IMR-90 (cell line): ENCODE data around the gene CDH12. TPM values are rescaled to one million over a fixed set of nuclear protein-coding genes. Genes with fewer than 3 reads are reported as not detected.

Experiments used
- ATAC-seq: fragments of 200-7000 bp; cut with Tn5 transposase; 2 replicates; pipeline ENCODE4 v1.9.1; 2020; ENCODE audit warnings: low read depth, mild to moderate bottlenecking, moderate library complexity
- BruUV-seq: library from RNA; stranded (reverse); fragments of 400-500 nt; replicated peaks from 2 replicates; lab custom pipeline; 2021; lab: Mats Ljungman, UMichigan
- CTCF ChIA-PET: fragments of 300-600 bp; formaldehyde crosslinking; extraction: SDS; loops from one replicate; lab custom pipeline; 2021; ENCODE audit warnings: antibody characterized with exemption; lab: Yijun Ruan, JAX
- POLR2A ChIA-PET: fragments of 300-600 bp; sonication (Branson Sonifier 250); formaldehyde crosslinking; loops from one replicate; lab custom pipeline; 2022; ENCODE audit warnings: antibody characterized with exemption; ENCODE audit not compliant: unreplicated experiment; lab: Charles Lee
- DNase-seq: peaks from one replicate; pipeline ENCODE4 v3.0.0; 2013
- H2AFZ ChIP-seq: replicated peaks from 2 replicates; pipeline ENCODE3; 2013; ENCODE audit warnings: low read length, mild to moderate bottlenecking; ENCODE audit not compliant: poor library complexity
- H2AK5ac ChIP-seq: 2 replicates; pipeline ENCODE4 v1.6.1; 2013; ENCODE audit warnings: low read depth, low read length, inconsistent platforms
- H2AK9ac ChIP-seq: replicated peaks from 2 replicates; pipeline ENCODE3; 2013; ENCODE audit warnings: mild to moderate bottlenecking, low read depth, low read length, moderate library complexity; ENCODE audit not compliant: poor library complexity
- H2BK120ac ChIP-seq: 2 replicates; pipeline ENCODE4 v1.6.1; 2013; ENCODE audit warnings: low read depth, low read length, inconsistent platforms
- H2BK15ac ChIP-seq: 3 replicates; pipeline ENCODE4 v1.6.1; 2013; ENCODE audit warnings: low read depth, low read length, inconsistent platforms
- H2BK20ac ChIP-seq: 2 replicates; pipeline ENCODE4 v1.6.1; 2013; ENCODE audit warnings: low read depth, mild to moderate bottlenecking, inconsistent platforms, low read length, moderate library complexity
- H2BK5ac ChIP-seq: 2 replicates; pipeline ENCODE4 v1.6.1; 2013; ENCODE audit warnings: mild to moderate bottlenecking, low read depth, low read length, inconsistent platforms; ENCODE audit not compliant: poor library complexity, severe bottlenecking
- H3K14ac ChIP-seq: replicated peaks from 2 replicates; pipeline ENCODE4 v1.6.1; 2013; ENCODE audit warnings: low read depth, low read length, inconsistent platforms
- H3K18ac ChIP-seq: 2 replicates; pipeline ENCODE4 v1.6.1; 2013; ENCODE audit warnings: low read depth, low read length, control low read depth
- H3K23ac ChIP-seq: 2 replicates; pipeline ENCODE4 v1.6.1; 2013; ENCODE audit warnings: low read depth, low read length, inconsistent platforms
- H3K27ac ChIP-seq: 2 replicates; pipeline ENCODE4 v1.5.1; 2013; ENCODE audit warnings: mild to moderate bottlenecking, control low read depth, low read length; ENCODE audit not compliant: insufficient read depth
- H3K27me3 ChIP-seq: 2 replicates; pipeline ENCODE4 v1.6.1; 2013; ENCODE audit warnings: low read length; ENCODE audit not compliant: control insufficient read depth, insufficient read depth
- H3K36me3 ChIP-seq: 2 replicates; pipeline ENCODE4 v1.6.1; 2013; ENCODE audit warnings: low read length, mixed read lengths; ENCODE audit not compliant: control insufficient read depth, insufficient read depth
- H3K4ac ChIP-seq: 2 replicates; pipeline ENCODE4 v1.6.1; 2013; ENCODE audit warnings: low read depth, low read length, inconsistent platforms
- H3K4me1 ChIP-seq: 2 replicates; pipeline ENCODE4 v1.6.1; 2013; ENCODE audit warnings: low read length, mixed read lengths; ENCODE audit not compliant: control insufficient read depth, insufficient read depth
- H3K4me2 ChIP-seq: 2 replicates; pipeline ENCODE4 v1.6.1; 2013; ENCODE audit warnings: low read depth, mild to moderate bottlenecking, control low read depth, low read length, moderate library complexity
- H3K4me3 ChIP-seq: 2 replicates; pipeline ENCODE4 v1.5.1; 2013; ENCODE audit warnings: low read depth, mild to moderate bottlenecking, control low read depth, low read length, moderate library complexity; ENCODE audit not compliant: insufficient read depth
- H3K56ac ChIP-seq: 2 replicates; pipeline ENCODE4 v1.6.1; 2013; ENCODE audit warnings: low read length, inconsistent platforms; ENCODE audit not compliant: insufficient read depth; ENCODE audit errors: extremely low read depth
- H3K79me1 ChIP-seq, 2 experiments: 2 replicates each; pipeline ENCODE4 v1.6.1; 2013; ENCODE audit warnings: low read length in 2 of 2, inconsistent platforms in 1 of 2, low read depth in 1 of 2
- H3K9ac ChIP-seq: 2 replicates; pipeline ENCODE4 v1.6.1; 2013; ENCODE audit warnings: low read depth, low read length, control low read depth
- H3K9me1 ChIP-seq: 2 replicates; pipeline ENCODE4 v1.6.1; 2013; ENCODE audit warnings: low read length, inconsistent platforms; ENCODE audit not compliant: insufficient read depth
- H3K9me3 ChIP-seq: 2 replicates; pipeline ENCODE4 v1.6.1; 2013; ENCODE audit warnings: low read length; ENCODE audit not compliant: control insufficient read depth, insufficient read depth
- H4K20me1 ChIP-seq: 2 replicates; pipeline ENCODE4 v1.6.1; 2013; ENCODE audit warnings: low read length, inconsistent platforms; ENCODE audit not compliant: insufficient read depth
- H4K5ac ChIP-seq: 2 replicates; pipeline ENCODE4 v1.6.1; 2013; ENCODE audit warnings: mild to moderate bottlenecking, low read depth, low read length, control low read depth
- H4K8ac ChIP-seq, 2 experiments: 2 replicates each; pipeline ENCODE4 v1.6.1; 2013; ENCODE audit warnings: low read depth in 2 of 2, low read length in 2 of 2, control low read depth in 1 of 2, inconsistent platforms in 1 of 2
- H4K91ac ChIP-seq: 2 replicates; pipeline ENCODE4 v1.6.1; 2013; ENCODE audit warnings: low read depth, low read length, inconsistent platforms; ENCODE audit not compliant: insufficient read depth
- BHLHE40 ChIP-seq: fragments of 150-350 bp; IDR thresholded peaks from 2 replicates; pipeline ENCODE4 v1.6.1; 2016; ENCODE audit warnings: mild to moderate bottlenecking, low read depth, low read length
- CEBPB ChIP-seq: IDR thresholded peaks from 2 replicates; pipeline ENCODE4 v1.6.1; 2012; ENCODE audit warnings: low read depth, low read length, improper control_type of control experiment
- CHD1 ChIP-seq: IDR thresholded peaks from 2 replicates; pipeline ENCODE4 v1.6.1; 2012; ENCODE audit warnings: low read depth, low read length, improper control_type of control experiment
- ELK1 ChIP-seq: fragments of 150-350 bp; IDR thresholded peaks from 2 replicates; pipeline ENCODE4 v1.6.1; 2016; ENCODE audit warnings: low read depth, mild to moderate bottlenecking, low read length, moderate library complexity, borderline replicate concordance
- FOS ChIP-seq: fragments of 150-350 bp; IDR thresholded peaks from 2 replicates; pipeline ENCODE4 v1.6.1; 2016; ENCODE audit warnings: low read depth, low read length
- MAFK ChIP-seq: IDR thresholded peaks from 2 replicates; pipeline ENCODE4 v1.6.1; 2012; ENCODE audit warnings: low read depth, low read length, improper control_type of control experiment
- MXI1 ChIP-seq: IDR thresholded peaks from 2 replicates; pipeline ENCODE4 v1.6.1; 2012; ENCODE audit warnings: low read depth, mild to moderate bottlenecking, low read length, moderate library complexity, borderline replicate concordance
- NFE2L2 ChIP-seq: fragments of 150-350 bp; IDR thresholded peaks from 2 replicates; pipeline ENCODE4 v1.6.1; 2016; ENCODE audit warnings: low read depth, mild to moderate bottlenecking, low read length
- POLR2A ChIP-seq: IDR thresholded peaks from 2 replicates; pipeline ENCODE4 v1.6.1; 2012; ENCODE audit warnings: mild to moderate bottlenecking, low read depth, low read length
- RCOR1 ChIP-seq: IDR thresholded peaks from 2 replicates; pipeline ENCODE4 v1.6.1; 2012; ENCODE audit warnings: mild to moderate bottlenecking, low read length, improper control_type of control experiment; ENCODE audit not compliant: insufficient replicate concordance
- RFX5 ChIP-seq: IDR thresholded peaks from 2 replicates; pipeline ENCODE4 v1.8.0; 2012; ENCODE audit warnings: low read depth, mild to moderate bottlenecking, low read length, moderate library complexity
- SMC3 ChIP-seq: fragments of 150-350 bp; IDR thresholded peaks from 2 replicates; pipeline ENCODE4 v1.6.1; 2016; ENCODE audit warnings: low read depth, mild to moderate bottlenecking, antibody characterized with exemption, low read length, moderate library complexity
- USF2 ChIP-seq: fragments of 150-350 bp; IDR thresholded peaks from 2 replicates; pipeline ENCODE4 v1.6.1; 2017; ENCODE audit warnings: mild to moderate bottlenecking, antibody characterized with exemption, low read length, low read depth
- WGBS, 2 experiments: methylation state at CpG; one replicate each; pipeline versions ENCODE4 v1.1.5 to v1.1.7; 2013; ENCODE audit warnings: missing lambda C conversion rate in 2 of 2; ENCODE audit not compliant: insufficient read length in 1 of 2; ENCODE audit errors: extremely low coverage in 2 of 2; 5-methylcytosine and 5-hydroxymethylcytosine counted together
- dilution Hi-C: fragments of 300-500 bp; cut with HindIII; formaldehyde crosslinking; loops from one replicate; pipeline ENCODE4 v1.14.3; 2018; ENCODE audit warnings: low sequenced_read_pairs; ENCODE audit not compliant: unreplicated experiment
- in situ Hi-C: fragments of 300-500 bp; cut with MboI; formaldehyde crosslinking; loops from 3 replicates; pipeline ENCODE4 v1.14.3; 2019; ENCODE audit warnings: low sequenced_read_pairs, inconsistent platforms, mixed read lengths
- intact Hi-C: fragments of 100-400 bp; cut with micrococcal nuclease; formaldehyde crosslinking; loops from 2 replicates; pipeline ENCODE4 v1.10.0; 2022
- polyA plus RNA-seq, 3 experiments: library from polyadenylated mRNA; depleted of rRNA; stranded (reverse); fragments of >200 nt; gene quantifications; 2 replicates each; pipeline ENCODE4 v1.2.3, GENCODE V29; 2012; ENCODE audit warnings: low replicate concordance in 1 of 3
- total RNA-seq: library from RNA; depleted of rRNA; stranded (reverse); fragments of >200 nt; gene quantifications from 2 replicates; pipeline ENCODE4 v1.2.3, GENCODE V29; 2012
- TF ChIP-seq, protein P1 (sequence below): conservative IDR thresholded peaks from 2 replicates; pipeline ENCODE4 v1.5.1; 2012; ENCODE audit warnings: mild to moderate bottlenecking, low read depth, low read length, improper control_type of control experiment

The CDH12 gene
- total and polyA plus RNA-seq, 2 of the 4 experiments (the other 2 are of a cell fraction), result not detected

DNA sequence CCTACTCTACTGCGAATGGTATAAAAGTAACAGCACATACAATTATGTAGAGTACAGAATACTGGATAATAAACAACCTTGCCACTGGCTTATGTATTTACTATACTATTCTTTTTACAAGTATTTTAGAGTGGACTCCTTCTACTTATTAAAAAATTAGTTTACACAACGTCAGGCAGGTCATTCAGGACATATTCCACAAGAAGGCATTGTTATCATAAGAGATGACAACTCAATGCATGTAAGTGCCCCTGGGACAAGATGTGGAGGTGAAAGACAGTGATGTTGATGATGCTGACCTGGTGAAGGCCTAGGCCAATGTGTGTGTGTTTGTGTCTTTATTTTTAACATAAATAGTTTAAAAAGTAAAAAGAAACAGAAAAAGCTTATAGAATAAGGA, 421.7 kb downstream of the CDH12 start:
- H2AFZ ChIP-seq, result no peak overlapping the region
- no CpG with 5 or more reads among the region's 2 CpGs for WGBS, 2 experiments
- H4K5ac ChIP-seq, result no peak overlapping the region
- ChIA-PET CTCF (no interaction called here), POLR2A (no interaction called here)
- no peak overlapping the region for H2BK20ac ChIP-seq
- no TSS peak for BruUV-seq
- H2AK5ac ChIP-seq, result no peak overlapping the region
- no peak overlapping the region for H3K18ac ChIP-seq
- H3K9me1 ChIP-seq, result no peaks in the 10 kb centered on the region
- no peaks in the 10 kb centered on the region for H3K79me1 ChIP-seq
- H3K23ac ChIP-seq, result no peak overlapping the region
- H2AK9ac ChIP-seq, result no peak overlapping the region
- no peak overlapping the region for H4K8ac ChIP-seq
- no peak overlapping the region for H2BK120ac ChIP-seq
- intact Hi-C loops (no loop called here), in situ Hi-C loops (no loop called here), dilution Hi-C loops (no loop called here)
- no peaks in the 10 kb centered on the region for H3K9me3 ChIP-seq
- no peak overlapping the region for H3K14ac ChIP-seq
- H3K27ac ChIP-seq, result no peak overlapping the region
- H3K56ac ChIP-seq, result no peak overlapping the region
- no peak overlapping the region for H3K4me3 ChIP-seq
- H2BK15ac ChIP-seq, result no peak overlapping the region
- no peak overlapping the region for H3K4me2 ChIP-seq
- H3K36me3 ChIP-seq, result no peaks in the 10 kb centered on the region
- TF ChIP-seq, protein P1, sequence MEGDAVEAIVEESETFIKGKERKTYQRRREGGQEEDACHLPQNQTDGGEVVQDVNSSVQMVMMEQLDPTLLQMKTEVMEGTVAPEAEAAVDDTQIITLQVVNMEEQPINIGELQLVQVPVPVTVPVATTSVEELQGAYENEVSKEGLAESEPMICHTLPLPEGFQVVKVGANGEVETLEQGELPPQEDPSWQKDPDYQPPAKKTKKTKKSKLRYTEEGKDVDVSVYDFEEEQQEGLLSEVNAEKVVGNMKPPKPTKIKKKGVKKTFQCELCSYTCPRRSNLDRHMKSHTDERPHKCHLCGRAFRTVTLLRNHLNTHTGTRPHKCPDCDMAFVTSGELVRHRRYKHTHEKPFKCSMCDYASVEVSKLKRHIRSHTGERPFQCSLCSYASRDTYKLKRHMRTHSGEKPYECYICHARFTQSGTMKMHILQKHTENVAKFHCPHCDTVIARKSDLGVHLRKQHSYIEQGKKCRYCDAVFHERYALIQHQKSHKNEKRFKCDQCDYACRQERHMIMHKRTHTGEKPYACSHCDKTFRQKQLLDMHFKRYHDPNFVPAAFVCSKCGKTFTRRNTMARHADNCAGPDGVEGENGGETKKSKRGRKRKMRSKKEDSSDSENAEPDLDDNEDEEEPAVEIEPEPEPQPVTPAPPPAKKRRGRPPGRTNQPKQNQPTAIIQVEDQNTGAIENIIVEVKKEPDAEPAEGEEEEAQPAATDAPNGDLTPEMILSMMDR, result no peak
- TF ChIP-seq FOS (no peak), SMC3 (no peak), POLR2A (no peak), NFE2L2 (no peak), CHD1 (no peak), BHLHE40 (no peak), MXI1 (no peak), CEBPB (no peak), RCOR1 (no peak), RFX5 (no peak), USF2 (no peak), ELK1 (no peak), MAFK (no peak)
- DNase-seq (no peak), ATAC-seq (no peak)
- no peak overlapping the region for H3K9ac ChIP-seq
- H2BK5ac ChIP-seq, result no peak overlapping the region
- no peaks in the 10 kb centered on the region for H4K20me1 ChIP-seq
- no peak overlapping the region for H3K4ac ChIP-seq
- H3K4me1 ChIP-seq, result no peaks in the 10 kb centered on the region
- H4K91ac ChIP-seq, result no peak overlapping the region
- no peaks in the 10 kb centered on the region for H3K27me3 ChIP-seq
